Spleen (tissue), 11 donors: ENCODE measurements around the gene SATB1. TPM values are rescaled to one million over a fixed set of nuclear protein-coding genes. Genes with fewer than 3 reads are reported as not detected.
"Not testable (repeated sequence)": the region's sequence is repeated elsewhere in the genome, so short reads cannot be mapped to it uniquely, and the experiment has no call there.

Source experiments
- DNase-seq: peaks from one replicate; pipeline ENCODE4 v3.0.0-alpha.2; 2020
- H3K27ac ChIP-seq, 8 donors: fragments of 200-600 bp; sonication (generic) in 7 of 8; 1 replicate in 4 of 8; 2 replicates in 4 of 8; pipeline versions ENCODE4 v1.5.0 to v1.8.0; 2016 to 2021; ENCODE audit warnings: inconsistent platforms in 4 of 8, mild to moderate bottlenecking in 4 of 8, moderate library complexity in 1 of 8
- H3K27me3 ChIP-seq, 7 donors: fragments of 200-600 bp; sonication (generic) in 6 of 7; replicated peaks in 1 of 7; 1 replicate in 4 of 7; 2 replicates in 3 of 7; pipeline versions ENCODE4 v1.5.0 to v1.8.0; 2016 to 2021; ENCODE audit warnings: inconsistent platforms in 3 of 7, mild to moderate bottlenecking in 1 of 7
- H3K36me3 ChIP-seq, 6 donors: fragments of 200-600 bp; sonication (generic) in 5 of 6; 1 replicate in 4 of 6; 2 replicates in 2 of 6; pipeline versions ENCODE4 v1.5.0 to v1.8.0; 2016 to 2021; ENCODE audit warnings: inconsistent platforms in 2 of 6
- H3K4me1 ChIP-seq, 6 donors: fragments of 200-600 bp; sonication (generic) in 5 of 6; 1 replicate in 3 of 6; 2 replicates in 3 of 6; pipeline versions ENCODE4 v1.5.0 to v1.8.0; 2016 to 2021; ENCODE audit warnings: inconsistent platforms in 3 of 6
- H3K4me3 ChIP-seq, 8 donors: fragments of 200-600 bp; sonication (generic) in 7 of 8; 1 replicate in 4 of 8; 2 replicates in 4 of 8; pipeline versions ENCODE4 v1.5.0 to v1.8.0; 2016 to 2021; ENCODE audit warnings: inconsistent platforms in 4 of 8, mild to moderate bottlenecking in 4 of 8, moderate library complexity in 2 of 8
- H3K9me3 ChIP-seq, 8 donors: fragments of 200-600 bp; sonication (generic) in 7 of 8; 1 replicate in 4 of 8; 2 replicates in 4 of 8; pipeline versions ENCODE4 v1.5.0 to v1.8.0; 2016 to 2021; ENCODE audit warnings: inconsistent platforms in 4 of 8
- CTCF ChIP-seq, 11 experiments: fragments of 200-600 bp in 7 of 11; fragments of 450-650 bp in 4 of 11; sonication (generic) in 4 of 11; IDR thresholded peaks in 8 of 11; conservative IDR thresholded peaks in 3 of 11; 1 replicate in 7 of 11; 2 replicates in 4 of 11; pipeline versions ENCODE4 v1.4.0 to v1.8.0; 2016 to 2021; ENCODE audit warnings: antibody characterized with exemption in 11 of 11, inconsistent platforms in 4 of 11, mild to moderate bottlenecking in 1 of 11
- POLR2A ChIP-seq, 3 donors: fragments of 450-650 bp; IDR thresholded peaks; one replicate each; pipeline ENCODE4 v1.5.1; 2017; ENCODE audit warnings: antibody characterized with exemption in 3 of 3, mild to moderate bottlenecking in 1 of 3
- POLR2AphosphoS5 ChIP-seq, 3 donors: sonication (generic); formaldehyde crosslinking; IDR thresholded peaks; one replicate each; pipeline ENCODE4 v1.5.1; 2017; ENCODE audit warnings: antibody characterized with exemption in 3 of 3
- WGBS, 5 donors: extraction: QIAGEN DNeasy Blood & Tissue Kit in 3 of 5; methylation state at CpG; one replicate each; pipeline versions ENCODE4 v1.1.5 to v1.1.7; 2013 to 2018; 5-methylcytosine and 5-hydroxymethylcytosine counted together
- intact Hi-C: fragments of 100-400 bp; cut with DNase I; formaldehyde crosslinking; loops from one replicate; pipeline ENCODE4 v1.15.0; 2023; ENCODE audit warnings: low total_unique reads
- polyA plus RNA-seq, 3 donors: library from polyadenylated mRNA; stranded (reverse); fragments of 200-250 nt; gene quantifications; one replicate each; pipeline ENCODE4 v1.2.1, GENCODE V29; 2013
- total RNA-seq, 7 donors: library from RNA; depleted of rRNA in 3 of 7; stranded (reverse); fragments of >200 nt in 3 of 7; fragmentation: NEBNext Ultra II Directional in 4 of 7; extraction: Animal tissue kit (Norgen Biotek cat#: 25700) in 4 of 7; gene quantifications; one replicate each; pipeline versions ENCODE4 v1.1.0 to v1.2.1, GENCODE V29; 2016 to 2021
- donor health status: healthy with polysubstance abuse.
- donor health status: DM: no; HTN: no; CAD: no; lungs with moderate emphysema.
- donor health status: DM: no; HTN: no; CAD: no.
- donor health status: Bipolar disorder and iron deficiency.
- donor health status: healthy.
- donor health status: DM: no; HTN: no; CAD: no.
- donor health status: DM: yes; HTN: yes; CAD: no.

The SATB1 gene
- total and polyA plus RNA-seq, 10 donors = 11.7 to 104 (median 59.1) TPM

- DNase-seq = no peak
Measured at GRCh38 chr3:18343809-18344208, 81.3 kb downstream of the SATB1 start.

GRCh38 chr3:18338827-18339514 lies 86.2 kb downstream of the SATB1 start:
- H3K27me3 ChIP-seq = no peaks in the 10 kb centered on the region
- intact Hi-C loops = no loop called here
- H3K27ac ChIP-seq = no peak overlapping the region
- H3K36me3 ChIP-seq = no peaks in the 10 kb centered on the region
- no peak for DNase-seq
- TF ChIP-seq POLR2A (IDR thresholded peaks at IDR 0.05) = no peak
- TF ChIP-seq CTCF (IDR thresholded peaks at IDR 0.05 in 8 of 11, conservative IDR thresholded peaks at IDR 0.05 in 3 of 11) = no peak
- no peak for TF ChIP-seq POLR2AphosphoS5 (IDR thresholded peaks at IDR 0.05)
- no peak overlapping the region for H3K4me3 ChIP-seq
- WGBS, 5 donors = 72 to 85% (median 79%) methylated on average over 11 of the region's 11 CpGs
- H3K4me1 ChIP-seq = no peaks in the 10 kb centered on the region
- H3K9me3 ChIP-seq = no peaks in the 10 kb centered on the region

More at GRCh38 chr3:18343809-18344208, 81.3 kb downstream of the SATB1 start:
- Histone ChIP-seq H3K36me3 (peaks cover 0 to 14% (median 7%) of the 10 kb centered on the region in 6 donors), H3K27ac (no peak overlapping the region), H3K4me3 (no peak overlapping the region), H3K27me3 (no peaks in the 10 kb centered on the region), H3K9me3 (no peaks in the 10 kb centered on the region), H3K4me1 (no peaks in the 10 kb centered on the region)
- TF ChIP-seq CTCF (IDR thresholded peaks at IDR 0.05 in 8 of 11, conservative IDR thresholded peaks at IDR 0.05 in 3 of 11) = no peak
- no peak for TF ChIP-seq POLR2AphosphoS5 (IDR thresholded peaks at IDR 0.05)
- TF ChIP-seq POLR2A (IDR thresholded peaks at IDR 0.05) = no peak
- WGBS, 5 donors = 73 to 85% (median 84%) methylated on average over 2 of the region's 2 CpGs
- intact Hi-C loops = no loop called here

DNA sequence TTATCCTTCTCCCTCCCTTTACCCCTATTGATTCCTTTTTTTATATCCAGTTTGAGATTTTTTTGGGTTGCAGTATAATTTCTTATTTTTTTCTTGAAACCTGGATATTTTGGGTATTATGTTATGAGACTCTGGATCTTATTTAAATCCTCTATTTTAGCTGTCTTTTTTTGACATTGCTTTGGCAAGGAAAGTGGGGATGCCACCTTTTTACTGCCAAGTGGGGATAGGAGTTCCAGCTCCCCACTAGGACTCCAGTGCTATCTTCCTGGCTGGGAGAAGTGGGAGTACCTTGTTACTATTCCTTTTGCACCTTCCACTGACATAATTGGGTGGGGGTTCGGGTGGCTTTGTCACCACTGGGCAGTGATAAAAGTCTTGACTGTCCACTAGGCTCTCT lies 87.9 kb downstream of the SATB1 start:
- no peaks in the 10 kb centered on the region for H3K36me3 ChIP-seq
- intact Hi-C loops = no loop called here
- 79 to 94% (median 86%) methylated on average over 1 of the region's 1 CpG for WGBS, 5 donors
- no peaks in the 10 kb centered on the region for H3K9me3 ChIP-seq
- no peaks in the 10 kb centered on the region for H3K27me3 ChIP-seq
- no peak overlapping the region for H3K4me3 ChIP-seq
- no peaks in the 10 kb centered on the region for H3K4me1 ChIP-seq
- no peak for DNase-seq
- no peak for TF ChIP-seq POLR2A (IDR thresholded peaks at IDR 0.05)
- no peak for TF ChIP-seq CTCF (IDR thresholded peaks at IDR 0.05 in 8 of 11, conservative IDR thresholded peaks at IDR 0.05 in 3 of 11)
- TF ChIP-seq POLR2AphosphoS5 (IDR thresholded peaks at IDR 0.05) = no peak
- no peak overlapping the region for H3K27ac ChIP-seq

DNA sequence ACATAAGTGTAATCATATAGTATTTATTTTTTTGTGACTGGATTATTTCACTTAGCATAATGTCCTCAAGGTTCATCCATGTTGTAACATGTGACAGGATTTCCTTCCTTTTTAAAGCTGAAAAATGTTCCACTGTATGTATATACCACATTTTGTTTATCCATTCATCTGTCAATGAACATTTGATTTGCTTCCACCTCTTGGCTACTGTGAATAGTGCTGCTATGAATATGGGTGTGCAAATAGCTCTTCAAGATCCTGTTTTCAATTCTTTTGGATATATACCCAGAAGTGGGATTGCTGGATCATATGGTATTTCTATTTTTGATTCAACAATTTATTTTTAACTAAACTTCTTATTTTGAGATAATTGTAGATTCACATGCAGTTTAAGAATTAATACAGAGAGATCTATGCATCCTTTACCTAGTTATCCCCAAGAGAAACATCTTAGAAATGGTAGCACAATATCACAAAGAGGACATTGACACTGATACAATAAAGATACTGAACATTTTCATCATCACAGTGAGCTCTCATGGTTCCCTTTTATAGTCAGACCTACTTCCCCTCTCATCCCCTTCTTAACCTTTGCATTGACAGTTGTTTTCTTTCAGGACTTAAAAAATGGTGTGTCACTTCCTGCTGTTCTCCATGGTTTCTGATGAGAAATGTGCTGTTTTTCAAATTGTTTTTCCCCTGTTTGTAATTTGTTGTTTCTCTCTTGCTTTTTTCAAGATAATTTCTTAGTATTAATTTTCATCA lies 90.1 kb downstream of the SATB1 start:
- TF ChIP-seq CTCF (IDR thresholded peaks at IDR 0.05 in 8 of 11, conservative IDR thresholded peaks at IDR 0.05 in 3 of 11) (no peak), POLR2A (IDR thresholded peaks at IDR 0.05) (no peak), POLR2AphosphoS5 (IDR thresholded peaks at IDR 0.05) (no peak)
- H3K9me3 ChIP-seq = no peaks in the 10 kb centered on the region
- no peak overlapping the region for H3K4me3 ChIP-seq
- H3K27ac ChIP-seq = no peak overlapping the region
- no peak for DNase-seq
- H3K36me3 ChIP-seq = no peaks in the 10 kb centered on the region
- no peaks in the 10 kb centered on the region for H3K27me3 ChIP-seq
- intact Hi-C loops = no loop called here
- no peaks in the 10 kb centered on the region for H3K4me1 ChIP-seq

GRCh38 chr3:18330772-18331441 lies 94.2 kb downstream of the SATB1 start:
- WGBS, 5 donors = 85 to 91% (median 90%) methylated on average over 23 to 25 of the region's 25 CpGs
- intact Hi-C loops, H3K4me1 ChIP-seq, H3K27me3 ChIP-seq, H3K9me3 ChIP-seq, DNase-seq, H3K36me3 ChIP-seq, H3K27ac ChIP-seq, H3K4me3 ChIP-seq: not testable (repeated sequence)
